HG02759 (cell line): ENCODE results near the gene VPS29.
"Not testable (repeated sequence)": the region's sequence is repeated elsewhere in the genome, so short reads cannot be mapped to it uniquely, and the experiment has no call there.

ENCODE experiments used
- ATAC-seq: cut with Tn5 transposase; IDR thresholded peaks from one replicate; pipeline ENCODE4 v1.9.1; 2021; ENCODE audit warnings: mild to moderate bottlenecking, moderate library complexity; ENCODE audit not compliant: unreplicated experiment

The VPS29 gene

DNA sequence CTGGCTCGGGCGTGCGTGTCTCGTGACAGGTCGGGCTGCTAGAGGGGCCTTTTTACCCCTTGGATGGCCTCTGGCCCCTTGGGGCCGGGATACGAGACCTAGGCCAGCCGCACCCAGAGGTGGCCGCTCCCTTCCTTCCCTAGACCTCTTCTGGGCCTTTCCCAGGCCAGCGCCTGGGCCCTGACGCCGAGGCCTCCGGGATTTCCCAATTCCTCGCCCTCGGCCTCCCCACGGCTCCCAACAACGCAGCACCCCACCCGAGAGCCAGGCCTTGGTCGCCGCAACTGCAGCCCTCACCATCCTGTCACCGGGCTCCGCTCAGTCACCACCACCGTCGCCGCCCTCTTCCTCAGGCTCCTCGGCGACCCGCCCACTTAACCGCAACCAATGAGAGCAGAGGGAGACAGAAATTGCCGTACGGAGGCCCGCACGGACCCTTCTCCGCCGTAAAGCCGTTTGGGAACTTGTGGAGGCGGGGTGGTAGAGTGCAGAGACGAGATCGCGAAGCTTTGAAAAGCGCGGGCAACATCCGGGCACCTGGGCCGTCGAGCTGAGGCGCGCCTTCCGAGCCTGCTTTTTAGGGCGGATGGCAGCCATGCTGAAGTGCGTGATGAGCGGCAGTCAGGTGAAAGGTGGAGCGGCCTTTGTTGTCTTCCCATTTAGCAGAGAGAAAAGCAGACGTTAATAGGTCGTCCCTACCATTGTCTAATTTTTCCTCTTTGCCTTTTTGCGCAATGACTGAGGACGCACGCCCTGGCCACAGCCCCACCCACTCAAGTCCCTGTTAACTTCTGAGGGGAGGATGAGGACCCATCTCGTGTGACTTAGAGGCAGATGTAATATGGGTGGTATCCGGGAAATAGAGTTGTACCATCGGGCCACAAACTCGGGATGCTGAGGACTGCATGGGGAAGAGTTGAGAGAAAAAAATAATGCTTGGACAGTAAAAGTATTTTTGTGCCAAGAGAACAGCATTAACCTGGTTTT lies at the start of gene VPS29, which contains the start of gene RAD9B:
Gene VPS29 (minus strand): TSS at position 360 of the 987 bp plus-strand sequence. CDS start 60 bp downstream, at position 300.
Gene RAD9B (plus strand): TSS at position 580 of the 987 bp plus-strand sequence. CDS start 7 bp downstream, at position 587.
- ATAC-seq, result peak; percentile 96

DNA sequence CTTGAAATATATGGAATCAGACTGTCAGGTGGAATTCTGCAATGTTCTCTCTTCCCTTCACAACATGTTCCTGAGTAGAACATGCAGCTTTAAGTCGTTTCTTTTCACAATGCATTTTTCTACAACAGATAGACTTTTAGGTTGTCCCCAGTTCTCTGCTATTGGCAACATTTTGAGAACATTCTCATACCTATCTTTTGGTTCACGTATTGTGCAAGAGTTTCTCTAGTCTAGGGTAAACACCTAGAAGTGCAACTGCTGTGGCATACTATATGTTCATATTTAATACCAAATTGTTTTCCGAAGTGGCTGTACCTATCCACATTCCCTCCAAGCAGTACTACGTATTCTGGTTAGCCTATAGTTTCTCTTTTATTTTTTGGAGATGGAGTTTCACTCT lies 49.1 kb upstream of the VPS29 start:
- ATAC-seq, result no peak

DNA sequence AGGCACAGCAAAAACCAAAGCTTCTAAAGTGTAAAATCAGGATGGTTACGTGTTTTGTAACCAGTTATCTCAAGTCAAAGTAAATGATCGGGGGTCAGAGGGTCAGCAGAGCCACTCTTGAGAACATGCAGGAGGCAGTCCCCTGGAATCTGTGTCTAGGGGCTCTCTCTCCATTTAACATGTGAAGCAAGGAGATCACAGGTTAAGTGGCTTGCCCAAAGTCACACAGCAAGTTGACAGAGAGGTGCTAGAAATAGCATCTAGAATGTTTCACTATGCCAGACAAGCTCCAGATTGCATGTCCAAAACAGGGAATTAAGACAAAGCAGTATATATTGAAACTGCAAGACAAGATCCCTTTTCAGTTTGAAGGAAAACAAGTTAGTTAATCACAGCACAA lies 47.8 kb upstream of the VPS29 start:
- ATAC-seq, result no peak

- no peak for ATAC-seq
Measured at GRCh38 chr12:110548678-110549077, 46.8 kb upstream of the VPS29 start.

- ATAC-seq, result no peak
Measured at GRCh38 chr12:110547090-110547489, 45.2 kb upstream of the VPS29 start.

DNA sequence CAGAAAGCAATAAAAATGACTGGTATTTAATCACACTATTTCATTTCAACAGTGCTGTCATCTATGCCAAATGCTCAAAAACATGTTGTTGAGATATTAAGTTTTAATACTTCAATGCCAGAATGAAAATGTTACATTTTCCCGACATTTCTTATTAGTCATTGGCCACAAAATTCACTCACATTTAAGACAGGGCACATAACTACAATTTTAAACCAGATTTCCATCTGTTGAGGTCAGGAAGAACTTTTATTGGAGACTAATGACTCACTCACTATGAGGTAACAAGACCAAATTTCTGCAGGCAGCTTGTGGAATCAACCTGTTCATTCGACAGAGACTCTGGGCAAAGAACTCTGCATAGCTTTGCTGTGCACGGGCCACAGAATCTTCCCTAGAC lies 44.4 kb upstream of the VPS29 start:
- no peak for ATAC-seq

DNA sequence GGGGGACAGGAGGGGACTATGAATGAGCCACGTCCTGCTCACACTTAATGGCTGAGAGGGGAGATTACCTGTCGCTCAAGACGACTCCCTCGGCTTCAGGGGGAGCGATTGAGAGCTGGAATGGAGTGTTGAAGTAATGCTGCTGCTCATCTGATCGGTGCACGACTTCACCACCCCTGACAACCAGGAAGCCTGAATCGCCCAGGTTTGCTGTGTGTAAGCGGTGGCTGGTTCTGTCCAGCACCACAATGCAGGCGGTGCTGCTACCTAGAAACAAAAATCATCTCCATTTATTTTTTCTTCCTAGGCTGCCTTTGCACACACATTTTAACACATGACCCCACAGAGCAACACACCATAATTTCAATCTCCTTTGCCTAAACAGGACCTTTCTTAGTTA lies 43.9 kb upstream of the VPS29 start:
- no peak for ATAC-seq

- not testable (repeated sequence) for ATAC-seq
Measured at GRCh38 chr12:110545259-110545658, 43.3 kb upstream of the VPS29 start.

DNA sequence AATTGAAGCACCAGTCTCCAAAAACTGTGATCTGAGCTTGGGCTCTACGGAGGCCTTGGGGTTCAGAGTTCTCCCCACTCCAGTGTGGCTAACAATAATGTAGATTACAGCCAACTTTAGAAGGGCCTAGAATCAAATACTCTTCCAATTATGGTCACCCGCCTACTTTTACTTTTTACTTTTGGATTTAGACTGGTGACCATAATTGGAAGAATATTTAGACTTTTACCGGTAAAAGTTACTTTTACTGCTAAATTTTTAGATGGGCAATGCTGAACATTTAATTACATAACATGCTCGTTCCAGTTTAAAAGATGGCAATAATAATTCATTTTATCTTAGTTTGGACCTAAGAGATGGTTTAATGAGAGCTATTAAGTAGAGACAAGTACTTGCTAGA lies 42.1 kb upstream of the VPS29 start:
- ATAC-seq, result no peak

DNA sequence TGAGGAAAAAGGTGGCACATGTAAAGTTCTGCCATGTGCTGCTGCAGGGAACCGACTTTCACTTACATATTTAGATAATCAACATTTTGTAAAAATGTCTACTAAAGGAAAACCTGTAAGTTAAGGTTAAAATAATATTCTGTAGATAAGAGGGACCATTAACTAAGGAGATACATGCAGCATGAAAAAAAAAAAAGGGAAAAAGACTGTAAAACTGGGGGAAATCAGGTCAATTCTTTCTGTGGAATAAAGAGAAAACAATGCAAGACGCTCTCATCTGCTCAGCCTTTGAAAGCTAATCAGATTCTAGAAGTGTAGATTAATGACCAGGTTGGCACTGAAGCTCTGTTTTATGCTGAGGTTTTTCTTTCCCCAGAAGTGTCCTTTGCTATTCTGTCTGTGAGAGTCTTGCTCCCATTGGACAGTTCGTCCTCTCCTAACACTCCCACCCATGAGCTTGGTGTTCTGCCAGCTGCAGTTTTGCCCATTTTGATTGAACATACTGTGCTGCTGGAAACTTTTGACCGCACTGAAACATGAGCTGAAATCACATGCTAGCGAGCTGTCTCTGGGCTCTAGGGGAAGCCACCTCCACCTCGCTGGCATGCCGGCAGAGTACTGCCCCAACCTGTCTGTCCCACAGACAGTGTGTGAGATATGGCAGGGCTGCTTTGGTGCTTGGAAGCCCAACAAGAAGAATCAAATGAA lies 41.5 kb upstream of the VPS29 start:
- ATAC-seq, result no peak

DNA sequence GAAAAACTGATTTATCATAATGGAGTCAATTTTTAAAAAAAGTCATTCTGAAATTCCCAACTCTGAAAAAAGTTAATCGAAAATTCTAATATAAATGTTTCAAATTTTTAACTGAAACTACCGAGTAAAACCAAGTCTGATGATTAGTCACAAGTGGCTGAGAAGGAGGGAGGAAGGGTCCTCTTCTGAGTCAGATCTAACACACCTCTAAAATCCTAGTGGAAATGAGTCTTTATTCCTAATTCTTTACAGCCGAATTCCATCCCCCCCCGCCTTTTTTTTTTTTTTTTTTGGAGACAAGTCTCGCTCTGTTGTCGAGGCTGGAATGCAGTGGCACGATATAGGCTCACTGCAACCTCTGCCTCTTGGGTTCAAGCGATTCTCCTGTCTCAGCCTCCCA lies 38.1 kb upstream of the VPS29 start:
- ATAC-seq, result no peak

GRCh38 chr12:110538869-110539622 lies 37.1 kb upstream of the VPS29 start:
- ATAC-seq, result no peak

DNA sequence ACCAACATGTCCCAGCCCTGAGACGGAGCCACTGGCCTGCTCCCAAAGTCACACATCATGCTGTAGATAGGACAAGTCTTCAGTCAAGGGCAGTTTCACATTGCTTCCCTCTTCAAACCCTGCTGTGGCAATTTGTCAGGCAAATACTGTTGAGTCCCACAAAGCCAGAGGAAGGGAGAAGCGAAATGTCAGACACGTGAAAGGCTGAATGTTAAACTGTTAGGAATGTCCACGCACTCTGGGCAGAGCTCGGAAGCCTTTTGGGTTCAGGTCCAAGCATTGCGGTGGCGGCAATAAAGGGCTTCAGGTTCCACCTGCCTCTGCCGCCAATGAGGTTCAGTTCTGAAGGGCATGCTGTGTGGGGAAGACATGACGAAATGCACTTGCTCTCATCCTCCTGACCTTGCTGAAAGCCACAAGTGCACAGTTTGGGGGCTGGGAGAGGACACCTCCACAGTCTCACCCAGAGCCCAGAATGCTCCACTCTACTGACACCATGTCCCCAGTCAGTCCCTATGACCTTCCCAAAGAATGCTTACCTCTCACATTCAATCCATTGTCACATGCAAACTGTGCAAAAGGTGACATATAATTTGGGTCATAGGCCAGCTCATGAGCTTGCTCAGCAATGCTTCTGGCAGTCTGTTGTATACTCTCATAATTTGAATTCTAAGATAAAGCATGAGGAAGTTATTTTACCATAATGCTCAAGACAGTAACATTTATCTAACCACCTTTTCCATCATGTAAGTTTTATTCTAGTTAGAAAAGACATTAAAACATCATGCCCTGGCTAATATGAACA lies 35.9 kb upstream of the VPS29 start:
- ATAC-seq, result no peak

DNA sequence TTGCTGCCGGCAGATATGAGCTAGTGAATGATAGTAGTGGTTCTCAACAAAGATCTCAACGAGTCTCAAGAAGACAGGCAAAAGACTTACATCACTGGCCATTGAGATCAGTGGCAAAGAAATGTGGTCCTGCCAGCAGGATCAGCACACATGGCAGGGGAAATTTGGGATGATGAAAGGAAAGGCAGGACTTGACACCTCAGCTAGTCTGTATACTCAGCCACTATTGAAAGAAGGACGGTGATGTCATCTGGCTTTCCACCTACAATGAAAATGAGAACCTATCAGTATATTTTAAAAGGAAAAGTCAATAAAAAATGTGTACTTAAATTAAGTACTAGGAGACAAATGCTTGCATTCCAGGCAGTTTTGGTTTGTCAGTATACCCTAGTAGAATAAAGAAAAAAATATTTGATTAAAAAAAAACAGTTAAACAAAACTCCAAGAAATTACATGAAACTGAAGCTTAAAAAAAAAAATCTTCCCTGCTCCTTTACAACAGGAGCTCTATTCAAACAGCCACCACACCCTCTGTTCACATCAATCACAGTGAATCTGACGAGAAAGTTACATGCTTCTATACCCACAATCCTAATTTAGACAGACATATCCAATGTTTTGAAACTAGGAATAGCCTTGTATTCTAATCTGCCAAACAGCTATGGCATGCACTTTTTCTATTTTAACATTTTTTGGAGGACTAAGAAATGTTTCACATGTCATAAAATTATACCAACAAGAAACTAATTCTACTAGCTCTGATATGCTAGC lies 35.1 kb upstream of the VPS29 start:
- ATAC-seq, result no peak

- ATAC-seq, result no peak
Measured at GRCh38 chr12:110534811-110535210, 32.9 kb upstream of the VPS29 start.

DNA sequence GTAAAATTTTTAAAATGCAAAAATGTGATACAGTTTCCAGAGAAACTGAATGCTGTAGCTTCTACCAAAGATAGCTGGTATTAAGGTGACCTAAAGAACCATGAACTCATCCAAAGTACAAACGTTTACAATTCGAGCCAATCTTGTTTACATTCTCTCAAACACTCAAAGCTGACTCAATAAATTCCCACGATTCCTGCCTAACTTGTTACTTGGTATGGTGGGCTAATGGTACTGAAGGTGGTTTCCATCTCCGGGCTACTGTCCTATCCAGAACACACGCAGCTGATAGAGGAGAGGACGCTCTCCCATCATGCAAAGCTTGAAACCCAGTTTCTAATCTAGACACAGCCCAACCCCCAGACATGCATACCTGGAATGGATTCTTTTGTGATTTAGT lies 31.7 kb upstream of the VPS29 start:
- no peak for ATAC-seq

DNA sequence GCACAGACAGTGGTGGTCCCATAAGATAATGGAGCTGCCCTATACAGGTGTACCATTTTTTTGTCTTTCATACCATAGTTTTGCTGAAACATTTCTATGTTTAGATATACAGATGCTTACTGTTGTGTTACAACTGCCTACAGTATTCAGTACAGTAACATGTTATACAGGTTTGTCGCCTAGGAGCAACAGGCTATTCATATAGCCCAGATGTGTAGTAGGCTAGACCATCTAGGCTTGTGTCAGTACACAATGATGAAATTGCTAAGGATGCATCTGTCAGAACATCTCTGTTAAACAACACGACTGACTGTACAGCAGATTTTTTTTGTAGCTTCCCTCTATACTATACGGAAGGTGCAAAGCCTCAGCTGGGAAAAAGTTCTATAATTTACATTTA lies 30.7 kb upstream of the VPS29 start:
- ATAC-seq, result no peak

- ATAC-seq, result peak; percentile 89
Measured at GRCh38 chr12:110531741-110532333, 29.9 kb upstream of the VPS29 start.

DNA sequence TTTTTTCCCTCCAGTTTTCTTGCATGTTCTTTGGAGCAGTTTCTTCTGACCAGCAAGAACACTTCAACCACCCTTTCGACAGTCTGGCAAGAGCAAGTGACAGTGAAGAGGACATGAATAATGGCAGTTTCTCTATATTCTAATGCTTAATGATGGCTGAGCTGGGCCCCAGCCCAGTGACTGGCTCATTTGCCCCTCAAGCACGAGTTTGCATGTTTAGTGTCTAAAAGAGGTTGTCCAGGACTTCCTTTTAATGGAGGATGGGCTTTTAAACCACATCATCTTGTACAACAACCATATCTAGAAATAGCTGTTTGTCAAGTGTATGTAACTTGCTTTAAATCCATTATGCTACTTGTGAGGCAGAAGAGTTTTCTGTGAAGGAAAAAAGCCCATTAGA lies 28.6 kb upstream of the VPS29 start:
- no peak for ATAC-seq
